ENCODE data around the gene COX10.

The COX10 gene

DNA sequence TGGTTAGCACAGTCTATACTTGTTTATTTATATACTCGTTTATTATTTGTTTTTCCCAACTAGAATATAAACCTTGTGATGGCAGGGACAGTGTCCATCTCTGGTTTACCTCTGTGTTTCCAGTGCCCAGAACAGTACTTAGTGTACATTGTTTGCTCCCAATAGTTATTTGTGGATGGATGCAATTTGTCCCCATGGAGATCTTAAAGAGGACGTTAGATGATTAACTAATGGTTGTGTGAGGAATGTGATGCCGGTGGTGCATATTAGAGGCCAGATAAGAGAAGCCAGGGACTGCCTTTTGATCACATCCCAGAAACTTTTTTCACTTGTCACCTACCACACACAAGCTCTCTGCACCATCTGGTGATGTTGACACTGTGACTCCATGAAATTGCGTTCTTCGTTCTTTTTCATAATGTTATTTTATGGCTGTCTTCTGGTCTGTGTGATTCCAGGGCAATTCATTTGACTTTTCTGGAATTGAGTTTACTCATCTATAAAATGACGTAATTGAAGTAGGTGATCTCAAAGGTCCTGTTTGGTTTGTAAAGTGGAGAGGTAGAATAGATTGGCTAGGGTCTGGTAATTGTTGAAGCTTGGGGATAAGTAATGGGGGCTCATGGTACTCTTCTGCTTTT is 1.2 kb downstream of the COX10 start:
- no peak for DNase-seq (ENCODE audit: low read depth in 3 of 3)

GRCh38 chr17:14072881-14073280 is 3.6 kb downstream of the COX10 start:
- no peak for DNase-seq (ENCODE audit: low read depth in 3 of 3)

- DNase-seq (ENCODE audit: low read depth in 3 of 3), result no peak
Observed at GRCh38 chr17:14078027-14078426, 8.7 kb downstream of the COX10 start.

- no peak for DNase-seq (ENCODE audit: low read depth in 3 of 3)
Observed at GRCh38 chr17:14080847-14081251, 11.5 kb downstream of the COX10 start.

GRCh38 chr17:14082848-14083247 is 13.5 kb downstream of the COX10 start:
- no peak for DNase-seq (ENCODE audit: low read depth in 3 of 3)

GRCh38 chr17:14084955-14085354 is 15.7 kb downstream of the COX10 start:
- no peak for DNase-seq (ENCODE audit: low read depth in 3 of 3)

DNA sequence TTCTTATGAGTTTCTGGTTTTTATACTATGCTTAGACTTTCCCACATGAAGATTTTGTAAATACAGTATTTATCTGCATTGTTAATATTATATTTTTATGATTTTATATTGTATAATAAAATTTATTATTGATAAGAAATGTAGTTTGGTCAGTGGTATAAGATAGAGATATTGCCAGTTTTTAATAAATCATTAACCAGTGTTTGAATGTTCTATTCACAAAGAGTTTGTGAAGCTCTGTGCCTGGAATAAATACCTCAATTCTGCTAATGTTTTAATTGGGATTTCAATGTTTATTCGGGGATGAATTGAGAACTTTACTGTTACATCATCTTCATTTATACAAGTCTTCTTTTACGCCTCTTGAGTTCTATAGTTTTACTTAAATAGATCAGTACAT is 16.9 kb downstream of the COX10 start:
- DNase-seq (ENCODE audit: low read depth in 3 of 3), result no peak

DNA sequence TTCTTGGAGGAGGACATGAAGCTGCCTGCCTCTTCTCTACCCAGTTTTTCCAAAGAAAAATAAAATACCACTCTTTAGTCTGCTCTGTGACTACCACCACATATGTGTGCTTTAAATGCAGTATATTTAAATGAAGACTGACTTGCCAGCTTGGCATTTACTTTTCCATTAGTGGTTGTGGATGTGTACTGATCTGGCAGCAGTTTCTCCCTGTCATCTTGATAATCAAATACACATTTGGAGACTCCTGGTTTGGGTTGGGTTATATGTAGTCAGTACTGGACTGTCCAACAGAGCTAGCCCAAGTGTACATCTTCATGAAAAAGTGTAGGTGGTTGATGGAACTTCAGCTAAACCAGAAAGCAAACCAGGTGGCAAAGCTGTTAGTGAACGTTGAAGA is 19.9 kb downstream of the COX10 start:
- DNase-seq (ENCODE audit: low read depth in 3 of 3), result no peak

- DNase-seq (ENCODE audit: low read depth in 3 of 3), result no peak
Observed at GRCh38 chr17:14091367-14091766, 22.1 kb downstream of the COX10 start.

DNA sequence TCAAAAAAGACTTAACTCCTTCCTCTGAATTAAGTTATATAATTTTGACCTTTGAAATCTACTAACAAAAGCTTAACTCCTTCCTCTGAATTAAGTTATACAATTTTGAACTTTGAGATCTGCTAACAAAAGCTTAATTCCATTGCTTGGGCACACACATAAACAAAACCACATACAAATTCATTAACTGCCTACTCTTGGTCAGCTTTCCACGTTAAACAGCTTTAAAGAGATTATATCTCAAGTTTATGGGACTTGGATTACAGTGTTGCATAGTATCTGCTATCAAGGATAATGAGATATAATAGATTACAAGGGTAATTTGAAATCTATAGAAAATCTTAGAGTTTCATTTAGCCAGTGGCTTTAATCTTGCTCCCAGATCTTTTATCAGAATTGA is 23.5 kb downstream of the COX10 start:
- DNase-seq (ENCODE audit: low read depth in 3 of 3), result no peak

GRCh38 chr17:14094676-14095601 is 25.6 kb downstream of the COX10 start:
- no peak for DNase-seq (ENCODE audit: low read depth in 3 of 3)

DNA sequence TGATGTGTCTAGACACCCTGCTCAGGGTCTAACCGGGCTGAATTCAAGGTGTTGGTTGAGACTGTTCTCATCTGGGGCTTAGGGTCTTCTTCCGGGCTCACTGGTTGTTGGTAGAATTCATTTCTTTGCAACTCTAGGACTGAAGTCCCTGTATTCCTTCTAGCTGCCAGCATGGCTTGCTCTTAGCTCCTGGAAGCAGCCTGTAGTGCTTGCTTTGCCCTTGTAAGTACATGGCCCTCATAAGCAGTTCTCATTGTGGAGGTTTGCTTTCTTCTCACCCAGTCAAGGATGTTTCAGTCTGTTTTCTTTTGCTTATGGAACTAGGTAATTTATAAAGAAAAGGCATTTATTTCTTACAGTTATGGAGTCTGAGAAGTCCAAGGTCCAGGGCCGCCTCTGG is 26.3 kb downstream of the COX10 start:
- DNase-seq (ENCODE audit: low read depth in 3 of 3), result no peak

DNA sequence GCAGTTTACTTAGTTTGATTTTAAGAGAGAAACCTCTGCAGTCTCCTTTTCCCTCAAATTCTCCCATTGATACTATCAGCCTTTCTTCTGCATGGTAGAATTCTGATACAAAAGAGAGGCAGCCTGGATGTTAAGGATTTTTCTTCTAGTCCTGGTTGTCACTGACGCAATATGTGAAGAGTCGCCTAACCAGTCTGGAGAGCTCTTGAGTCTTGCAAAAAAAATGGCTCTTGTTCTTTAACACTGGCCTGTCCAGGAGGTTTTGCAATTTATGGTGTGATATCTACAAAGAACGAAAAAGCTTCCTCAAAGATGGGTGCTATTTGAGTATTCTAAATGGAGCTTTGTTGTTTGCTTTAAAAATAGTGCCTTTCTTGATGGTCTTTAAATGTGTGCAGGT is 28.9 kb downstream of the COX10 start:
- DNase-seq (ENCODE audit: low read depth in 3 of 3), result no peak

DNA sequence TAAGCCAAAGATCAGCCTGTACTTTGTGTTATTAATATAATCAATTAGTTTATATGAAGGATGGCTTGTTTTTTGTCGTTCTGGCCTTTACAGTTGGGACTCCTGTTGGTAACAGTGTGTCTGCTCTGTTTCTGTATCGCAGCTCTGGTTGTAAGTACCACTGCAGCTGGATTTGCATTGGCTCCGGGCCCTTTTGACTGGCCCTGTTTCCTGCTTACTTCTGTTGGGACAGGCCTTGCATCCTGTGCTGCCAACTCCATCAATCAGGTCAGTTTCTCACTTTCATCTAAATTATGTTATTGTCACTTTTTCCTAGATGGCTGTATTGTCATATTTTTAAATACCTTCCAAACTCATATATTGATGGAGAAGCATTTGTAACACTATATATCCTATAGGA is 32.7 kb downstream of the COX10 start:
- DNase-seq (ENCODE audit: low read depth in 3 of 3), result no peak

DNA sequence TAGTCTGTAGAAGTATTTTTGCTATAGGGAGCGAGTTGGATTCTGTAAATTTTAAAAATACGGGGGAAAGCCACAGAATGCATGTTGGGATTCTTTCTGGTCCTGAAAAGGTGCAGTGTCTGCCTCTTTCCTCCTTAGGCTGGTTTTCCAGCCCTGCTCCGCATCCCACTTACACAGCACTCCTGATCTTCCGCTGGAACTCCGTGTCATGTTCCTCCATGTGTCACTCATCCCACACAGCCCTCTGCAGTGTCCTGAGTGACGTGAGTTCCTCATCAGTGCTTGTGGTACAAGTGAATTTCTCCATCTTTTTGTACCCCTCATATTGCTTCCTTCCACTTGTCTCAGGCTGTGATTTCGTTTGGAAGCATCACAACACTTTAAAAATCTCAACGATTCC is 34.5 kb downstream of the COX10 start:
- no peak for DNase-seq (ENCODE audit: low read depth in 3 of 3)

DNA sequence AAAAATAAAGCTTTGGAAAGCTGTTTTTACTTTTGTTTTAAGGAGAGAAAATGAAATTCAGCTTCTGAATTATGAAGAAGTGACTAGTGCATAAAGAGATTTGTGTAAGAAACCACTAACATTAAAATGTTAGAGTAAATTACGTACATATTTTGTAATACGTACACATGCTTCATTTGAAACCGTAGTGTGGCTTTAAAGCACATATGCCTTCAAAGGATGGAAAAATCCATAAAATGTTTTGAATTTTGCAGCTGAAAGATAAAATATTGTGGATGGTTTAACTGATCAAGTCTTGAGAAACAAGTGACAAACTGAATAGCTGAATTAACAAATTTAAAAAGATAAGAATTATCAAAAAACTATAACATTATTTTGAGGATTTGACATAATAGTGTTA is 35.4 kb downstream of the COX10 start:
- no peak for DNase-seq (ENCODE audit: low read depth in 3 of 3)

- no peak for DNase-seq (ENCODE audit: low read depth in 3 of 3)
Observed at GRCh38 chr17:14107889-14108288, 38.6 kb downstream of the COX10 start.

- no peak for DNase-seq (ENCODE audit: low read depth in 3 of 3)
Observed at GRCh38 chr17:14112407-14112806, 43.1 kb downstream of the COX10 start.

DNA sequence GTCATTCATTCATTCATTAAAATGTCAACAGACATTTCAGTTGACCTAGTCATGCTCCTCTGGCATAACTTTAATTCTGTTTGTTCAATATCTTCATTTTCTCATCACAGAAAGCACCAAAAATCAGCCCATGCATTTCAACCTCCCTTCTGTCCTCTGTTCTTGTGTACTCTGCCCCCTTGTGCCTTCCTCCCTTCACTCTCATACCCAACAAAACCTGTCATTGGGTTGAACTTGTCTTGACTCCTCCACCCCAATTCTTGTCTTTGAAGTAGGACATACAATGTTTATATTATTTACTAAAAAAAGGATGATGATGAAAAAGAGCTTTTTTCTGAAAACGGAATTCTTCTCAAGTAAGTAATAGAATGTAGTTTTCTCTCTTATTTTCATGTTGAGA is 43.8 kb downstream of the COX10 start:
- DNase-seq (ENCODE audit: low read depth in 3 of 3), result no peak

DNA sequence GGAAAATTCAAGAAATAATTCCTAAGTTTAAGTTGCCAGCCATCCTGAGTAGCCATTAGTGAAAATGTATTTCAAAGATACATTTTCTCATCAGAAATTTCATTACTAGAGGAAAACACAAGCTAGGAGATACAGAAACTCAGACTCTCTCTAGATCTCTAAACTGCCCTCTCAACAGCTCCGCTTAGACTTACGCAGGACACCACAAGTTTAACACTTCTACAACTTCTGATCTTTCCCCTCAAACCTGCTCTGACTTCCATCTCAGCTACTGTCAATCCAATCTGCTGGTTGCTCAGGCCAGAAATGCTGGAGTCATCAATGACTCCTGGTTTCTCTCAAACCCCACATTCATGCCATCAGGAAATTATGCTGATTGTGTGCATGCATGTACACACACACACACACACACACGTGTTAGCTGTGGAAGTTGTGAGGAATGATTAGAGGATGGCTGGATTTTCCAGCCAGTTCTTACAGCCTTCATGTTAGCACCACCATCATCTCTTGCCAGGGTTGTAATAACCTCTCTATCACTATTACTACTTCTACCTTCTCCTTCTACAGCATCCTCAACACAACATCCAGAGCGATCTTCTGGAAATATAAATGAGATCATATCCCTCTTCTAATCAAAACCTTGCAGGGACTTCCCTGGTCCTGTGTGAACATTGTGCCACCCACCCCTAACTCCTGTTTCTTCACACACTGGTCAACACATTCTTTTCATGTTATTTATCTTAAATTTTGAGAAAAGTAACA is 47.1 kb downstream of the COX10 start:
- DNase-seq (ENCODE audit: low read depth in 3 of 3), result no peak

- no peak for DNase-seq (ENCODE audit: low read depth in 3 of 3)
Observed at GRCh38 chr17:14118951-14119350, 49.6 kb downstream of the COX10 start.

DNA sequence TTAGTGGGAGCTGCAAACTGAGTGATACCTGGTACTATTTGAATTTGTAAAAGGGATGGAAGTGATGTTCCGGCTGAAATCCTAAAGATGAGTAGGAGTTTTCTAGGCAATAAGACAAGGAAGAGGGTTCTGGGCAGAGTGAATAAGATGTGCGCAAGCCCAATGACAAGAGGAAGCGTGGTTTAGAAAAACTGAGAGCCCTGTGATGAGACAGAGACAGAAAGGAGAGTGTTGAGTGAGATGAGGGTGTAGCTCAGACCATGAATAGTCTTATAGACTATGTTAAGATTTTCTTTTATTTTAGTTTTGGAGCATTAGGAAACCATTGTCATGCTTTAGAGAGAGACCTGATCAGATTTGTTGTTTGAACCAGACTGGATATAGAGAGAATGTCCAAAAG is 50.2 kb downstream of the COX10 start:
- DNase-seq (ENCODE audit: low read depth in 3 of 3), result no peak

- DNase-seq (ENCODE audit: low read depth in 3 of 3), result no peak
Observed at GRCh38 chr17:14121952-14122351, 52.6 kb downstream of the COX10 start.

All from stimulated activated CD4-positive, alpha-beta T cell treated with anti-CD3 and anti-CD28 coated beads, TNF-alpha, amount 100 ng/mL, for 24 hours (primary cell).